GM12878 (cell line): ENCODE results near the gene TMEM176B. TPM values are rescaled to one million over a fixed set of nuclear protein-coding genes. Genes with fewer than 3 reads are reported as not detected.

Experiments used
- ATAC-seq: fragments of 200-7000 bp; cut with Tn5 transposase; 3 replicates; pipeline ENCODE4 v1.9.1; 2020; ENCODE audit warnings: mild to moderate bottlenecking, moderate library complexity
- BruUV-seq: library from RNA; stranded (reverse); fragments of 400-500 nt; replicated peaks from 2 replicates; lab custom pipeline; 2021; lab: Mats Ljungman, UMichigan
- CTCF ChIA-PET: fragments of 300-600 bp; sonication (Branson Sonifier 250); formaldehyde crosslinking; extraction: SDS; loops from one replicate; lab custom pipeline; 2021; ENCODE audit warnings: inconsistent platforms; lab: Yijun Ruan, JAX
- POLR2A ChIA-PET: fragments of 350-600 bp; formaldehyde crosslinking; extraction: SDS; loops from one replicate; lab custom pipeline; 2021; ENCODE audit warnings: inconsistent platforms; lab: Charles Lee
- RAD21 ChIA-PET: fragments of 300-600 bp; sonication (Branson Sonifier 250); formaldehyde crosslinking; loops from one replicate; lab custom pipeline; 2023; ENCODE audit warnings: antibody characterized with exemption; ENCODE audit not compliant: unreplicated experiment; lab: Charles Lee
- SMC1A ChIA-PET: fragments of 300-600 bp; sonication (Branson Sonifier 250); formaldehyde crosslinking; loops from one replicate; lab custom pipeline; 2023; ENCODE audit not compliant: unreplicated experiment, uncharacterized antibody; lab: Charles Lee
- DNase-seq: peaks from one replicate; pipeline ENCODE4 v3.0.0-alpha.2; 2011; ENCODE audit warnings: low read depth, low spot score
- FAIRE-seq: peaks from 3 replicates; lab custom pipeline; 2011; peaks lifted over from hg19 to GRCh38; lab: Jason Lieb, UNC
- H2AFZ ChIP-seq: 2 replicates; pipeline ENCODE4 v1.6.0; 2011; ENCODE audit warnings: low read depth, low read length, control low read depth; ENCODE audit not compliant: control insufficient read depth
- H3K27ac ChIP-seq: 2 replicates; pipeline ENCODE4 v1.5.1; 2011; ENCODE audit warnings: control low read depth; ENCODE audit not compliant: control insufficient read depth, insufficient read depth
- H3K27me3 ChIP-seq, 2 experiments: replicated peaks in 1 of 2; 2 replicates each; pipeline versions ENCODE4 v1.6.0 to v1.6.1; 2011; ENCODE audit warnings: low read length in 1 of 2; ENCODE audit not compliant: control insufficient read depth in 2 of 2, insufficient read depth in 2 of 2
- H3K36me3 ChIP-seq, 2 experiments: 2 replicates each; pipeline ENCODE4 v1.5.1; 2011; ENCODE audit warnings: low read length in 1 of 2; ENCODE audit not compliant: control insufficient read depth in 2 of 2, insufficient read depth in 2 of 2
- H3K4me1 ChIP-seq: 2 replicates; pipeline ENCODE4 v1.6.1; 2011; ENCODE audit warnings: mild to moderate bottlenecking, low read length, moderate library complexity, mixed read lengths; ENCODE audit not compliant: control insufficient read depth, insufficient read depth
- H3K4me2 ChIP-seq: 2 replicates; pipeline ENCODE4 v1.6.0; 2011; ENCODE audit warnings: control low read depth; ENCODE audit not compliant: control insufficient read depth, insufficient read depth
- H3K4me3 ChIP-seq: fragments of 200-600 bp; sonication (generic); 2 replicates; pipeline ENCODE4 v1.5.1; 2016
- H3K79me2 ChIP-seq: 2 replicates; pipeline ENCODE4 v1.6.0; 2011; ENCODE audit warnings: low read length; ENCODE audit not compliant: control insufficient read depth, insufficient read depth
- H3K9ac ChIP-seq: 2 replicates; pipeline ENCODE4 v1.8.0; 2011; ENCODE audit warnings: low read length, control low read depth, mixed read lengths; ENCODE audit not compliant: control insufficient read depth, insufficient read depth
- H3K9me3 ChIP-seq: replicated peaks from 3 replicates; pipeline ENCODE4 v1.5.1; 2011; ENCODE audit warnings: mild to moderate bottlenecking, low read length; ENCODE audit not compliant: control insufficient read depth, insufficient read depth
- H4K20me1 ChIP-seq: 2 replicates; pipeline ENCODE4 v1.6.0; 2011; ENCODE audit not compliant: control insufficient read depth, insufficient read depth
- BACH1 ChIP-seq: fragments of 450-650 bp; IDR thresholded peaks from 2 replicates; pipeline ENCODE4 v1.6.1; 2017; ENCODE audit warnings: mild to moderate bottlenecking, borderline replicate concordance
- BCL3 ChIP-seq: IDR thresholded peaks from 2 replicates; pipeline ENCODE4 v1.6.1; 2011; ENCODE audit warnings: borderline replicate concordance, low read depth, mild to moderate bottlenecking, moderate library complexity, low read length; ENCODE audit not compliant: insufficient read depth, poor library complexity, severe bottlenecking
- CBX5 ChIP-seq: sonication (generic); IDR thresholded peaks from 2 replicates; pipeline ENCODE4 v1.6.1; 2016; ENCODE audit warnings: low read depth, moderate library complexity, mild to moderate bottlenecking, inconsistent platforms
- EED ChIP-seq: sonication (generic); IDR thresholded peaks from 2 replicates; pipeline ENCODE4 v1.6.1; 2016; ENCODE audit warnings: antibody characterized with exemption, low read depth
- FOXK2 ChIP-seq: fragments of 450-650 bp; IDR thresholded peaks from 2 replicates; pipeline ENCODE4 v1.6.1; 2017; ENCODE audit warnings: mild to moderate bottlenecking, moderate library complexity
- FOXM1 ChIP-seq: IDR thresholded peaks from 2 replicates; pipeline ENCODE4 v1.6.1; 2012; ENCODE audit warnings: low read depth, mild to moderate bottlenecking, inconsistent platforms, low read length, moderate library complexity
- HDAC6 ChIP-seq: fragments of 200-600 bp; sonication (generic); IDR thresholded peaks from one replicate; pipeline ENCODE4 v1.8.0; 2017; ENCODE audit warnings: antibody characterized with exemption; ENCODE audit not compliant: unreplicated experiment
- HDGF ChIP-seq: fragments of 450-650 bp; IDR thresholded peaks from 2 replicates; pipeline ENCODE4 v1.6.1; 2016; ENCODE audit warnings: antibody characterized with exemption
- IKZF1 ChIP-seq: fragments of 450-650 bp; conservative IDR thresholded peaks from 2 replicates; pipeline ENCODE4 v1.6.1; 2017; ENCODE audit warnings: antibody characterized with exemption, mild to moderate bottlenecking
- JUND ChIP-seq: IDR thresholded peaks from 2 replicates; pipeline ENCODE4 v1.6.1; 2012; ENCODE audit warnings: low read depth, mild to moderate bottlenecking, low read length, improper control_type of control experiment, moderate library complexity
- KLF5 ChIP-seq: fragments of 450-650 bp; IDR thresholded peaks from 2 replicates; pipeline ENCODE4 v1.6.1; 2014; ENCODE audit warnings: mild to moderate bottlenecking; ENCODE audit not compliant: partially characterized antibody
- MTA3 ChIP-seq: IDR thresholded peaks from 2 replicates; pipeline ENCODE4 v1.6.1; 2012; ENCODE audit warnings: low read length, inconsistent platforms, borderline replicate concordance
- RUNX3 ChIP-seq: IDR thresholded peaks from 2 replicates; pipeline ENCODE4 v1.6.1; 2012; ENCODE audit warnings: low read length, inconsistent platforms
- SREBF2 ChIP-seq: IDR thresholded peaks from 2 replicates; pipeline ENCODE4 v1.6.1; 2012; ENCODE audit warnings: mild to moderate bottlenecking, low read length
- TAF1 ChIP-seq: IDR thresholded peaks from 2 replicates; pipeline ENCODE4 v1.6.1; 2011; ENCODE audit warnings: mild to moderate bottlenecking, low read depth, low read length, borderline replicate concordance
- WGBS: methylation state at CpG from one replicate; pipeline ENCODE4 v1.1.6; 2016; ENCODE audit warnings: low lambda C conversion rate; ENCODE audit not compliant: insufficient replicate concordance, insufficient coverage; ENCODE audit errors: missing lambda C conversion rate; 5-methylcytosine and 5-hydroxymethylcytosine counted together
- in situ Hi-C: fragments of 300-500 bp; cut with MboI; formaldehyde crosslinking; loops from 9 replicates; pipeline ENCODE4 v1.14.3; 2018; ENCODE audit warnings: mixed read lengths
- intact Hi-C: fragments of 100-400 bp; cut with micrococcal nuclease; formaldehyde crosslinking; loops from one replicate; pipeline ENCODE4 v1.14.2; 2022; ENCODE audit not compliant: unreplicated experiment
- polyA plus RNA-seq, 11 experiments: library from polyadenylated mRNA; depleted of rRNA in 4 of 11; unstranded in 6 of 11; stranded (reverse) in 5 of 11; fragments of >200 nt; fragmentation: Nextera tagmentation in 4 of 11; fragmentation: Illumina TruSeq in 1 of 11; extraction: Ambion mirVana in 4 of 11; extraction: Trizol in 1 of 11; gene quantifications; 1 replicate in 1 of 11; 2 replicates in 10 of 11; pipeline versions ENCODE4 v1.2.1 to v1.2.3, GENCODE V29; 2011 to 2016; ENCODE audit warnings: inconsistent platforms in 2 of 11, missing spikeins in 2 of 11, low read depth in 1 of 11
- total RNA-seq, 4 experiments: library from RNA; depleted of rRNA in 3 of 4; stranded (reverse); fragments of >200 nt in 3 of 4; fragmentation: Illumina TruSeq in 1 of 4; extraction: Trizol in 1 of 4; gene quantifications; 2 replicates each; pipeline versions ENCODE4 v1.2.1 to v1.2.3, GENCODE V29; 2013 to 2021
- TF ChIP-seq, protein P1 (sequence below): fragments of 450-650 bp; IDR thresholded peaks from 2 replicates; pipeline ENCODE4 v1.6.1; 2016; ENCODE audit warnings: mild to moderate bottlenecking, moderate library complexity, borderline replicate concordance
- TF ChIP-seq, protein P2 (sequence below): fragments of 150-350 bp; IDR thresholded peaks from 2 replicates; pipeline ENCODE4 v1.6.1; 2016; ENCODE audit warnings: low read depth, low read length

Gene TMEM176B
- total and polyA plus RNA-seq, 10 of the 15 experiments (the other 5 are each of a cell fraction or from before 2014, with no cell fraction given) = 0.05 to 0.40 (median 0.20) TPM; not detected in 4

DNA sequence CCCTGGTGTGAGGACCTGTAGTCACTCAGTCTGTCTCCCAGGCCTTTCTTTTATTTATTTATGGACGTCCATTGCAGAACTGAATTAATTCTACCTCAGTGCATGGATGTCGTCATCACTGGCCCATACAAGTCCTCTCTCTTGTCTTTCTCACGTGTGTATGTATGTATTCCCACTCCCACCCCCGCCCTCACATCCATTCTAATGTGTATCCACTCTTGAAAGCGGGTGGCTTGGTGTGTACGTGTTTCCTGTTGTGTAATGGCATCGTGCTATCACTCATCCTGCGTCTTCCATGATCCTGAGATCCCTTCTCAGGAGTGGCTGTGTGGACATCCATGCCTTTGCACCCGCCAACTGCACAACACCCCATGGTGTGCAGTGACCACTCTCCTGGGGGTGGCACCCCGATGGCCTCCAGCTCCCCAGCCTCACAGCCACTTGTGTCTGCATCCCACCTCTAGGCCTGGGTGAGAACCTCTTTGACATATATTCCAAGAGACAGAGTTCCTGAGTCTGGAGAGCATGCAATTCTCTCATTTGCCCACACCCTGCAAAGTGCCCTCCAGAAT is 49.1 kb upstream of the TMEM176B start:
- Histone ChIP-seq H3K4me2 (no peak overlapping the region), H3K79me2 (no peaks in the 10 kb centered on the region), H3K9me3 (no peaks in the 10 kb centered on the region), H3K27ac (no peak overlapping the region), H3K4me3 (no peak overlapping the region), H3K9ac (no peak overlapping the region), H4K20me1 (no peaks in the 10 kb centered on the region), H2AFZ (no peak overlapping the region), H3K27me3 (peaks cover 4 to 6% of the 10 kb centered on the region in 2 experiments), H3K4me1 (no peaks in the 10 kb centered on the region), H3K36me3 (no peaks in the 10 kb centered on the region)
- FAIRE-seq (no peak), ATAC-seq (no peak), DNase-seq (no peak)
- no TSS peak for BruUV-seq
- POLR2A ChIA-PET = no interaction called here
- CTCF ChIA-PET = no interaction called here
- in situ Hi-C loops = no loop called here
- RAD21 ChIA-PET = no interaction called here
- SMC1A ChIA-PET = no interaction called here
- intact Hi-C loops = no loop called here
- 21% methylated on average over 10 of the region's 10 CpGs for WGBS
- no peak for TF ChIP-seq JUND
- no peak for TF ChIP-seq MTA3
- no peak for TF ChIP-seq BCL3
- TF ChIP-seq CBX5 = no peak
- no peak for TF ChIP-seq IKZF1
- TF ChIP-seq TAF1 = no peak
- TF ChIP-seq KLF5 = no peak
- TF ChIP-seq FOXM1 = no peak
- TF ChIP-seq RUNX3 = no peak
- TF ChIP-seq, protein P1, sequence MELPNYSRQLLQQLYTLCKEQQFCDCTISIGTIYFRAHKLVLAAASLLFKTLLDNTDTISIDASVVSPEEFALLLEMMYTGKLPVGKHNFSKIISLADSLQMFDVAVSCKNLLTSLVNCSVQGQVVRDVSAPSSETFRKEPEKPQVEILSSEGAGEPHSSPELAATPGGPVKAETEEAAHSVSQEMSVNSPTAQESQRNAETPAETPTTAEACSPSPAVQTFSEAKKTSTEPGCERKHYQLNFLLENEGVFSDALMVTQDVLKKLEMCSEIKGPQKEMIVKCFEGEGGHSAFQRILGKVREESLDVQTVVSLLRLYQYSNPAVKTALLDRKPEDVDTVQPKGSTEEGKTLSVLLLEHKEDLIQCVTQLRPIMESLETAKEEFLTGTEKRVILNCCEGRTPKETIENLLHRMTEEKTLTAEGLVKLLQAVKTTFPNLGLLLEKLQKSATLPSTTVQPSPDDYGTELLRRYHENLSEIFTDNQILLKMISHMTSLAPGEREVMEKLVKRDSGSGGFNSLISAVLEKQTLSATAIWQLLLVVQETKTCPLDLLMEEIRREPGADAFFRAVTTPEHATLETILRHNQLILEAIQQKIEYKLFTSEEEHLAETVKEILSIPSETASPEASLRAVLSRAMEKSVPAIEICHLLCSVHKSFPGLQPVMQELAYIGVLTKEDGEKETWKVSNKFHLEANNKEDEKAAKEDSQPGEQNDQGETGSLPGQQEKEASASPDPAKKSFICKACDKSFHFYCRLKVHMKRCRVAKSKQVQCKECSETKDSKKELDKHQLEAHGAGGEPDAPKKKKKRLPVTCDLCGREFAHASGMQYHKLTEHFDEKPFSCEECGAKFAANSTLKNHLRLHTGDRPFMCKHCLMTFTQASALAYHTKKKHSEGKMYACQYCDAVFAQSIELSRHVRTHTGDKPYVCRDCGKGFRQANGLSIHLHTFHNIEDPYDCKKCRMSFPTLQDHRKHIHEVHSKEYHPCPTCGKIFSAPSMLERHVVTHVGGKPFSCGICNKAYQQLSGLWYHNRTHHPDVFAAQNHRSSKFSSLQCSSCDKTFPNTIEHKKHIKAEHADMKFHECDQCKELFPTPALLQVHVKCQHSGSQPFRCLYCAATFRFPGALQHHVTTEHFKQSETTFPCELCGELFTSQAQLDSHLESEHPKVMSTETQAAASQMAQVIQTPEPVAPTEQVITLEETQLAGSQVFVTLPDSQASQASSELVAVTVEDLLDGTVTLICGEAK = no peak
- no peak for TF ChIP-seq SREBF2
- TF ChIP-seq HDGF = no peak
- no peak for TF ChIP-seq BACH1
- no peak for TF ChIP-seq FOXK2
- TF ChIP-seq, protein P2, sequence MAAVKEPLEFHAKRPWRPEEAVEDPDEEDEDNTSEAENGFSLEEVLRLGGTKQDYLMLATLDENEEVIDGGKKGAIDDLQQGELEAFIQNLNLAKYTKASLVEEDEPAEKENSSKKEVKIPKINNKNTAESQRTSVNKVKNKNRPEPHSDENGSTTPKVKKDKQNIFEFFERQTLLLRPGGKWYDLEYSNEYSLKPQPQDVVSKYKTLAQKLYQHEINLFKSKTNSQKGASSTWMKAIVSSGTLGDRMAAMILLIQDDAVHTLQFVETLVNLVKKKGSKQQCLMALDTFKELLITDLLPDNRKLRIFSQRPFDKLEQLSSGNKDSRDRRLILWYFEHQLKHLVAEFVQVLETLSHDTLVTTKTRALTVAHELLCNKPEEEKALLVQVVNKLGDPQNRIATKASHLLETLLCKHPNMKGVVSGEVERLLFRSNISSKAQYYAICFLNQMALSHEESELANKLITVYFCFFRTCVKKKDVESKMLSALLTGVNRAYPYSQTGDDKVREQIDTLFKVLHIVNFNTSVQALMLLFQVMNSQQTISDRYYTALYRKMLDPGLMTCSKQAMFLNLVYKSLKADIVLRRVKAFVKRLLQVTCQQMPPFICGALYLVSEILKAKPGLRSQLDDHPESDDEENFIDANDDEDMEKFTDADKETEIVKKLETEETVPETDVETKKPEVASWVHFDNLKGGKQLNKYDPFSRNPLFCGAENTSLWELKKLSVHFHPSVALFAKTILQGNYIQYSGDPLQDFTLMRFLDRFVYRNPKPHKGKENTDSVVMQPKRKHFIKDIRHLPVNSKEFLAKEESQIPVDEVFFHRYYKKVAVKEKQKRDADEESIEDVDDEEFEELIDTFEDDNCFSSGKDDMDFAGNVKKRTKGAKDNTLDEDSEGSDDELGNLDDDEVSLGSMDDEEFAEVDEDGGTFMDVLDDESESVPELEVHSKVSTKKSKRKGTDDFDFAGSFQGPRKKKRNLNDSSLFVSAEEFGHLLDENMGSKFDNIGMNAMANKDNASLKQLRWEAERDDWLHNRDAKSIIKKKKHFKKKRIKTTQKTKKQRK = no peak
- no peak for TF ChIP-seq EED
- TF ChIP-seq HDAC6 = no peak
